GM12874 (cell line): Measurements from ENCODE around the gene LRRC15.

Source experiments
- TF ChIP-seq, protein P1 (sequence below): IDR thresholded peaks from 2 replicates; pipeline ENCODE4 v1.5.1; 2011; ENCODE audit warnings: low read depth, mild to moderate bottlenecking, control low read depth, low read length, moderate library complexity; ENCODE audit not compliant: insufficient read depth

The LRRC15 gene

DNA sequence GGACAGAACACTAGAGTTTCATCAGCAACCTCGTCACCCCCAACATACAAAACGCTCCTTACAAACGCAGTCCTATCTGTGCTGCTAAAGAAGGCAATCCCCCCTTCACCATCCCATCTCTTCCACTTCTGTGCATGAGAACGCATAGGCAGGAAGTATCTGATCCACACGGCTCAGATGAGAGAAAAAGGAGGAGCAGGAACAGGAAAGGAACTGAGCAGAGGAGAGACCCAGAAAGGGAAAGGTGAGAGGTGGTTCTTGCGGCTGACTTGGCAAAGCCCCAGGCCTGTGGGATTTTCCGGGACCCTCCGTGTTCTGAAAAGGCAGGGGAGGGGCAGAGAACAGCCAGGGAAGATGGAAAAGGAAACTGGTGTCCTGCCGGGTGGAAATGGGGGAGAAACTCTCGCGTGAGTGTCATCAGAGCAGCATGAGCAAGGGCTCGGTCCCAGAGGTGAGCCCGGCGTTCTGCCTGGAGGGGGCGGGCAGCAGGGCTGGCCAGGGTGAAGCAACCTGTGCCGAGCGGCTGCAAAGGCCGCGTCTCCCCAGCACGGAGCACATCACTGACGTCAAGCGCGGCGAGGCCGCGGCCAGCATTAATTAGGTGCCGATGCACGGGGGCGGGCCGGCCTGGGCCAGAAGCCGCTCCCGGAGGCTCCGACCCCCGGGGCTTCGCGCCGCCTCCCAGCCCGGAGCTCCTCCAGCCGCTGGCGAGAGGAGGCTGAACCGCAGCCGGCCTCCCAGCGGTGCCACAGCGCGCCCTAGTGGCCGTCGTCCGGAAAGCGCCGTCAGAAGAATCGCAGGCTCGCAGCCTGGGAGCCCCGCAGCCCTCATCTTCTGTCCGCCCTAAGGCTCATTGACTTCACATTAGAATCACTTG is 54.2 kb downstream of the LRRC15 start:
- TF ChIP-seq, protein P1, sequence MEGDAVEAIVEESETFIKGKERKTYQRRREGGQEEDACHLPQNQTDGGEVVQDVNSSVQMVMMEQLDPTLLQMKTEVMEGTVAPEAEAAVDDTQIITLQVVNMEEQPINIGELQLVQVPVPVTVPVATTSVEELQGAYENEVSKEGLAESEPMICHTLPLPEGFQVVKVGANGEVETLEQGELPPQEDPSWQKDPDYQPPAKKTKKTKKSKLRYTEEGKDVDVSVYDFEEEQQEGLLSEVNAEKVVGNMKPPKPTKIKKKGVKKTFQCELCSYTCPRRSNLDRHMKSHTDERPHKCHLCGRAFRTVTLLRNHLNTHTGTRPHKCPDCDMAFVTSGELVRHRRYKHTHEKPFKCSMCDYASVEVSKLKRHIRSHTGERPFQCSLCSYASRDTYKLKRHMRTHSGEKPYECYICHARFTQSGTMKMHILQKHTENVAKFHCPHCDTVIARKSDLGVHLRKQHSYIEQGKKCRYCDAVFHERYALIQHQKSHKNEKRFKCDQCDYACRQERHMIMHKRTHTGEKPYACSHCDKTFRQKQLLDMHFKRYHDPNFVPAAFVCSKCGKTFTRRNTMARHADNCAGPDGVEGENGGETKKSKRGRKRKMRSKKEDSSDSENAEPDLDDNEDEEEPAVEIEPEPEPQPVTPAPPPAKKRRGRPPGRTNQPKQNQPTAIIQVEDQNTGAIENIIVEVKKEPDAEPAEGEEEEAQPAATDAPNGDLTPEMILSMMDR = peak; percentile 91

- TF ChIP-seq, protein P1 = no peak
Observed at GRCh38 chr3:194314388-194315068, 55.0 kb downstream of the LRRC15 start.

DNA sequence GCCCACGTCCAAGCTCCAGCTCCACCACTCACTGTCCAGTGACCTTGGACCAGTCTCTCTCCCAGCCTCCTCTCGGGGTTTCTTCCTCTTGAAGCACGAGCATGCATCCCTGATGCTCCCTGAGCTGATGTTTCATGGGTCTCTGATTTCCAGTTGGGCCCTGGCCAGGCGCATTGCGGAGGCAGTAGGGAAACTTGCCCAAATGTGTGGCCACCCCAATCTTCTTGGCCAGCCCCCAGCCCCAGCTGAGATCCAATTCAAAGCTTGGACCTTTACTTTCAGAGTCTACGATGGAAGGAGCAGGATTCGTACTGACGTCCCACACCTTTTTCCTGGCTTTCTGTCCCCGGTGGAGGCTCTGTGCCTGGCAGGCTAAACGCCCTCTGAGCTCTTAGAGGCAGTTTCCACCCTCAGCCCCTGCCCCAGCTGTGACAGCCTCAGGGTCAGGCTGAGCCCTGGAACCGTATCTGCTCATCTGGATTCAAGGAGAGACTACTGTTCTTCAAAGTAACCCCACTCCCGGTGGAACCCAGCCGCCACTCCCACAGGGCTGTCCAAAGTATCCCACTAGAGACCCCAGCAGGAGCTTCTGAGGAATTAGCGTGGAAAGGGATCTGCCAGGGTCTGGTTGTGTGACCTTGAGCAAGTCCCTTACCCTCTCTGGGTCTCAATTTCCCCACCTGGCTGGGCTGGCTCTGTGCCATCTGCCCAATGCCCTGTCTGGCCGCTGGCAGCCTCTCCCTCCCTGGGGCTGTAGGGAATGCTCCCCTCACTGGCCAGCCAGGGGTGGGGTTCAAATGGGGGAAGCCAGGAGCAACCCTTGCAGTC is 55.8 kb downstream of the LRRC15 start:
- TF ChIP-seq, protein P1 = 0 out of 2 replicates have a peak, but pooled peaks have one; percentile 20

GRCh38 chr3:194312743-194313281 is 56.7 kb downstream of the LRRC15 start:
- TF ChIP-seq, protein P1 = no peak

- TF ChIP-seq, protein P1 = no peak
Observed at GRCh38 chr3:194312186-194312742, 57.3 kb downstream of the LRRC15 start.

DNA sequence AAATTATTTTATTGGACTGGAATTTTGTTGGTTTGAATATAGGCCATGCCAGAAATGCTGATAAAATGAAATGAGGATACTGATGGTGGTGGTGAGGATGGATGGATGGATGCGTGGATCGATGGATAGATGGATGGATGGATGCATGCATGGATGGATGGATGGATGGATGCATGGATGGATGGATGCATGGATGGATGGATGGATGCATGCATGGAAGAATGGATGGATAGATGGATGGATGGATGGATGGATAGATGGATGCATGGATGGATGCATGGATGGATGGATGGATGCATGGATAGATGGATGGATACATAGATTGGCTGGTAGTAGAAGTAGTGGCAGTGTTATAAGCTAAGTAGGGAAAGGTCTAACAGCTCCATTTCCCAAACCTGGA is 58.5 kb downstream of the LRRC15 start:
- TF ChIP-seq, protein P1 = no peak
